Neural cell (in vitro differentiated cells): ENCODE data around the gene MAD2L1BP. TPM values are rescaled to one million over a fixed set of nuclear protein-coding genes. Genes with fewer than 3 reads are reported as not detected.

Experiments used
- H2AFZ ChIP-seq: fragments of 200-600, 300-800 bp; sonication (generic), shearing (Covaris generic); 2 replicates; pipeline ENCODE4 v1.6.0; 2014; ENCODE audit warnings: low read depth, mild to moderate bottlenecking, antibody characterized with exemption, low read length, moderate library complexity
- H3F3A ChIP-seq: fragments of 200-600 bp; shearing (Covaris generic); 2 replicates; pipeline ENCODE4 v1.6.1; 2016; ENCODE audit warnings: mild to moderate bottlenecking, moderate library complexity, mixed read lengths, antibody characterized with exemption, low read length; ENCODE audit not compliant: insufficient read depth, poor library complexity, severe bottlenecking
- H3K27ac ChIP-seq: fragments of 200-600, 300-800 bp; sonication (generic), shearing (Covaris generic); 2 replicates; pipeline ENCODE4 v1.5.1; 2014; ENCODE audit warnings: mild to moderate bottlenecking, low read length, moderate library complexity
- H3K27me3 ChIP-seq: fragments of 300-800, 200-600 bp; sonication (generic), shearing (Covaris generic); 2 replicates; pipeline ENCODE4 v1.6.0; 2014; ENCODE audit warnings: mild to moderate bottlenecking, low read depth, low read length, moderate library complexity; ENCODE audit not compliant: insufficient read depth
- H3K36me3 ChIP-seq: fragments of 300-800, 200-600 bp; sonication (generic), shearing (Covaris generic); 2 replicates; pipeline ENCODE4 v1.5.1; 2014; ENCODE audit warnings: mild to moderate bottlenecking, antibody characterized with exemption, low read length, moderate library complexity; ENCODE audit not compliant: insufficient read depth
- H3K4me2 ChIP-seq: fragments of 300-800, 200-600 bp; sonication (generic), shearing (Covaris generic); 2 replicates; pipeline ENCODE4 v1.6.0; 2014; ENCODE audit warnings: mild to moderate bottlenecking, low read length
- H3K4me3 ChIP-seq: fragments of 300-800, 200-600 bp; sonication (generic), shearing (Covaris generic); 2 replicates; pipeline ENCODE4 v1.5.1; 2014; ENCODE audit warnings: mild to moderate bottlenecking, low read length, moderate library complexity
- H3K79me2 ChIP-seq: fragments of 200-600 bp; shearing (Covaris generic); replicated peaks from 2 replicates; pipeline ENCODE4 v1.6.0; 2014; ENCODE audit warnings: mild to moderate bottlenecking, low read length, moderate library complexity; ENCODE audit not compliant: insufficient read depth
- H3K9ac ChIP-seq: fragments of 300-800, 200-600 bp; sonication (generic), shearing (Covaris generic); 2 replicates; pipeline ENCODE4 v1.6.1; 2016; ENCODE audit warnings: mild to moderate bottlenecking, low read length, mixed read lengths
- H3K9me2 ChIP-seq: fragments of 200-600 bp; shearing (Covaris generic); 2 replicates; pipeline ENCODE4 v1.6.1; 2016; ENCODE audit warnings: mild to moderate bottlenecking, low read length, mixed read lengths; ENCODE audit not compliant: insufficient read depth
- H3K9me3 ChIP-seq: fragments of 200-600, 300-800 bp; sonication (generic), shearing (Covaris generic); 2 replicates; pipeline ENCODE4 v1.6.1; 2016; ENCODE audit warnings: mild to moderate bottlenecking, mixed run types, low read length, moderate library complexity, mixed read lengths
- H4K20me1 ChIP-seq: fragments of 200-600 bp; shearing (Covaris generic); 2 replicates; pipeline ENCODE4 v1.6.1; 2016; ENCODE audit warnings: mild to moderate bottlenecking, mixed run types; ENCODE audit not compliant: insufficient read depth
- CTCF ChIP-seq: fragments of 450-650 bp; IDR thresholded peaks from 2 replicates; pipeline ENCODE4 v1.5.1; 2014; ENCODE audit warnings: antibody characterized with exemption, mild to moderate bottlenecking, moderate library complexity; ENCODE audit not compliant: poor library complexity, severe bottlenecking
- EP300 ChIP-seq: fragments of 450-650 bp; conservative IDR thresholded peaks from 2 replicates; pipeline ENCODE4 v1.6.1; 2014; ENCODE audit warnings: antibody characterized with exemption, mild to moderate bottlenecking, moderate library complexity; ENCODE audit not compliant: poor library complexity, severe bottlenecking
- EZH2 ChIP-seq: fragments of 200-600, 300-800 bp; shearing (Covaris generic), sonication (generic); IDR thresholded peaks from 2 replicates; pipeline ENCODE4 v1.6.1; 2014; ENCODE audit warnings: antibody characterized with exemption, low read length, borderline replicate concordance, mild to moderate bottlenecking; ENCODE audit not compliant: insufficient read depth, poor library complexity, severe bottlenecking
- MXI1 ChIP-seq: fragments of 450-650 bp; conservative IDR thresholded peaks from 2 replicates; pipeline ENCODE4 v1.6.1; 2014; ENCODE audit warnings: antibody characterized with exemption, mild to moderate bottlenecking; ENCODE audit not compliant: poor library complexity, severe bottlenecking
- RAD21 ChIP-seq: fragments of 450-650 bp; conservative IDR thresholded peaks from 2 replicates; pipeline ENCODE4 v1.6.1; 2014; ENCODE audit warnings: antibody characterized with exemption, mild to moderate bottlenecking, moderate library complexity
- REST ChIP-seq: IDR thresholded peaks from 2 replicates; pipeline ENCODE4 v1.6.1; 2012; ENCODE audit warnings: borderline replicate concordance
- SMC3 ChIP-seq: fragments of 450-650 bp; conservative IDR thresholded peaks from 2 replicates; pipeline ENCODE4 v1.6.1; 2014; ENCODE audit warnings: antibody characterized with exemption, mild to moderate bottlenecking, moderate library complexity; ENCODE audit not compliant: poor library complexity
- TAF1 ChIP-seq: IDR thresholded peaks from 2 replicates; pipeline ENCODE4 v1.6.1; 2012; ENCODE audit warnings: low read depth
- polyA plus RNA-seq: library from polyadenylated mRNA; depleted of rRNA; stranded (reverse); fragments of >200 nt; gene quantifications from 2 replicates; pipeline ENCODE4 v1.2.3, GENCODE V29; 2014

The MAD2L1BP gene
- polyA plus RNA-seq, 1 donor from 2014 or later: 43.2 TPM

GRCh38 chr6:43689421-43689820 lies 53.8 kb downstream of the MAD2L1BP start:
- H3F3A ChIP-seq: no peaks in the 10 kb centered on the region
- H3K79me2 ChIP-seq: peaks cover 18% of the 10 kb centered on the region
- no peak overlapping the region for H3K27ac ChIP-seq
- H3K36me3 ChIP-seq: no peaks in the 10 kb centered on the region
- no peaks in the 10 kb centered on the region for H3K9me2 ChIP-seq
- H3K4me3 ChIP-seq: no peak overlapping the region
- H3K9ac ChIP-seq: no peak overlapping the region
- no peaks in the 10 kb centered on the region for H3K9me3 ChIP-seq
- H3K4me2 ChIP-seq: no peak overlapping the region
- no peak for TF ChIP-seq CTCF
- TF ChIP-seq REST: no peak
- TF ChIP-seq MXI1: no peak
- no peak for TF ChIP-seq EP300
- TF ChIP-seq EZH2: no peak
- no peak for TF ChIP-seq SMC3
- TF ChIP-seq TAF1: no peak
- TF ChIP-seq RAD21: no peak
- H2AFZ ChIP-seq: no peak overlapping the region
- H4K20me1 ChIP-seq: no peaks in the 10 kb centered on the region
- no peaks in the 10 kb centered on the region for H3K27me3 ChIP-seq

Other genes starting within 250 kb of the MAD2L1BP start
- 22.4 and 29.6 TPM in 2 replicates for gene ABCC10, start 208.3 kb upstream of the MAD2L1BP start, polyA plus RNA-seq
- gene DLK2, start 180.3 kb upstream of the MAD2L1BP start, polyA plus RNA-seq: 17.2 and 19.8 TPM in 2 replicates
- gene TJAP1, start 158.3 kb upstream of the MAD2L1BP start, polyA plus RNA-seq: 11.4 and 12.6 TPM in 2 replicates
- 4.7 and 6.9 TPM in 2 replicates for gene LRRC73, start 125.5 kb upstream of the MAD2L1BP start, polyA plus RNA-seq
- gene YIPF3, start 118.9 kb upstream of the MAD2L1BP start, polyA plus RNA-seq: 236 and 244 TPM in 2 replicates
- 62.0 and 88.7 TPM in 2 replicates for gene POLR1C, start 118.8 kb upstream of the MAD2L1BP start, polyA plus RNA-seq
- gene XPO5, start 59.8 kb upstream of the MAD2L1BP start, polyA plus RNA-seq: 28.5 and 36.0 TPM in 2 replicates
- 6.5 and 9.1 TPM in 2 replicates for gene POLH, start 59.7 kb upstream of the MAD2L1BP start, polyA plus RNA-seq
- 103 and 117 TPM in 2 replicates for gene GTPBP2, start 6.6 kb upstream of the MAD2L1BP start, polyA plus RNA-seq
- 0.88 and 1.8 TPM in 2 replicates for gene RSPH9, start 9.2 kb downstream of the MAD2L1BP start, polyA plus RNA-seq
- 39.6 and 52.4 TPM in 2 replicates for gene MRPS18A, start 52.0 kb downstream of the MAD2L1BP start, polyA plus RNA-seq
- 7.3 and 7.4 TPM in 2 replicates for gene VEGFA, start 134.4 kb downstream of the MAD2L1BP start, polyA plus RNA-seq